CD4-positive, alpha-beta T cell (primary cell): ENCODE results near the gene PPP2R5C. TPM values are rescaled to one million over a fixed set of nuclear protein-coding genes. Genes with fewer than 3 reads are reported as not detected.

Experiments
- ATAC-seq: fragments of 200-7000 bp; cut with Tn5 transposase; one replicate; pipeline ENCODE4 v1.10.0; 2022; ENCODE audit warnings: mild to moderate bottlenecking; ENCODE audit not compliant: poor library complexity
- CTCF ChIA-PET: fragments of 350-600 bp; sonication (Branson Sonifier 250); formaldehyde crosslinking; loops from one replicate; lab custom pipeline; 2021; ENCODE audit warnings: antibody characterized with exemption, inconsistent platforms; lab: Charles Lee
- POLR2A ChIA-PET: fragments of 350-600 bp; sonication (Branson Sonifier 250); formaldehyde crosslinking; loops from one replicate; lab custom pipeline; 2021; ENCODE audit warnings: antibody characterized with exemption, inconsistent platforms; lab: Charles Lee
- DNase-seq, 14 experiments: peaks; one replicate each; pipeline ENCODE4 v3.0.0-alpha.2; 2013 to 2020; ENCODE audit warnings: mixed read lengths in 2 of 14
- H3K27ac ChIP-seq, 2 donors: one replicate each; pipeline versions ENCODE4 v1.5.1 to v1.7.0; 2013; ENCODE audit warnings: low read length in 2 of 2, low read depth in 1 of 2, mild to moderate bottlenecking in 1 of 2
- H3K27me3 ChIP-seq, 2 experiments: 1 replicate in 1 of 2; 2 replicates in 1 of 2; pipeline versions ENCODE4 v1.6.1 to v1.7.0; 2013; ENCODE audit warnings: low read length in 2 of 2, control low read depth in 1 of 2, mild to moderate bottlenecking in 1 of 2, moderate library complexity in 1 of 2; ENCODE audit not compliant: insufficient read depth in 2 of 2, control insufficient read depth in 1 of 2
- H3K36me3 ChIP-seq: one replicate; pipeline ENCODE4 v1.6.1; 2013; ENCODE audit warnings: low read length, control low read depth; ENCODE audit not compliant: insufficient read depth
- H3K4me1 ChIP-seq: one replicate; pipeline ENCODE4 v1.6.1; 2013; ENCODE audit warnings: low read length, control low read depth; ENCODE audit not compliant: insufficient read depth
- H3K4me3 ChIP-seq: one replicate; pipeline ENCODE4 v1.5.1; 2013; ENCODE audit warnings: mild to moderate bottlenecking, low read length, moderate library complexity
- H3K9me3 ChIP-seq, 2 experiments: 1 replicate in 1 of 2; 2 replicates in 1 of 2; pipeline versions ENCODE4 v1.6.1 to v1.7.0; 2013; ENCODE audit warnings: low read length in 2 of 2, mild to moderate bottlenecking in 2 of 2, control low read depth in 1 of 2, moderate library complexity in 1 of 2; ENCODE audit not compliant: control insufficient read depth in 1 of 2, insufficient read depth in 1 of 2
- H3K27ac Mint-ChIP-seq: one replicate; pipeline ENCODE4 v1.8.0; 2020; ENCODE audit warnings: mixed read lengths
- H3K27me3 Mint-ChIP-seq: one replicate; pipeline ENCODE4 v1.8.0; 2021; ENCODE audit warnings: mixed read lengths
- H3K36me3 Mint-ChIP-seq: one replicate; pipeline ENCODE4 v1.8.0; 2021; ENCODE audit warnings: low read depth, mixed read lengths
- H3K4me1 Mint-ChIP-seq: one replicate; pipeline ENCODE4 v1.8.0; 2021; ENCODE audit warnings: low read depth, mixed read lengths
- H3K4me3 Mint-ChIP-seq: one replicate; pipeline ENCODE4 v1.8.0; 2020; ENCODE audit warnings: mild to moderate bottlenecking, mixed read lengths
- H3K9me3 Mint-ChIP-seq: one replicate; pipeline ENCODE4 v1.8.0; 2020; ENCODE audit warnings: mixed read lengths
- CTCF ChIP-seq: fragments of 200-600 bp; IDR thresholded peaks from one replicate; pipeline ENCODE4 v1.8.0; 2022; ENCODE audit warnings: antibody characterized with exemption, mild to moderate bottlenecking
- intact Hi-C, 2 experiments: fragments of 100-400 bp; cut with DNase I in 1 of 2; cut with micrococcal nuclease in 1 of 2; formaldehyde crosslinking; loops; one replicate each; pipeline versions ENCODE4 v1.15.1 to v1.9.0; 2023 to 2025; cut with DNase I, micrococcal nuclease
- total RNA-seq, 174 experiments: library from RNA in 2 of 174; stranded (reverse) in 2 of 174; gene quantifications; one replicate each; pipeline ENCODE4 v1.2.3 and lab custom pipeline; 2021 to 2026

The PPP2R5C gene
- total RNA-seq, 2 experiments from 2014 or later, result 463 to 487 TPM

- ChIA-PET CTCF (interaction anchor here (0.9 kb wide), 1 partner anchor 69 kb away, joined by 4 read pairs; no protein-coding TSS in a partner anchor), POLR2A (interaction anchor here (1.0 kb wide), 1 partner anchor 34 kb away, joined by 3 read pairs; no protein-coding TSS in a partner anchor)
- DNase-seq (no peak), ATAC-seq (no peak)
- Histone ChIP-seq H3K9me3 (no peaks in the 10 kb centered on the region), H3K27ac (no peak overlapping the region), H3K36me3 (no peaks in the 10 kb centered on the region), H3K27me3 (peaks cover 0 to 2% of the 10 kb centered on the region in 2 experiments), H3K4me3 (no peak overlapping the region), H3K4me1 (peaks cover 15% of the 10 kb centered on the region)
- H3K27me3 Mint-ChIP-seq, result no peaks in the 10 kb centered on the region
- no peaks in the 10 kb centered on the region for H3K9me3 Mint-ChIP-seq
- H3K4me3 Mint-ChIP-seq, result no peak overlapping the region
- H3K36me3 Mint-ChIP-seq, result peaks cover 12% of the 10 kb centered on the region
- H3K27ac Mint-ChIP-seq, result no peak overlapping the region
- intact Hi-C loops, result loop anchor here in 1 of 2 experiments (2.0 kb wide), 1 partner anchor 67 kb away; no protein-coding TSS in a partner anchor
- no peak for TF ChIP-seq CTCF
- H3K4me1 Mint-ChIP-seq, result peaks cover 53% of the 10 kb centered on the region
Observed at GRCh38 chr14:101775826-101776225, 14.3 kb downstream of the PPP2R5C start.

- intact Hi-C loops, result no loop called here
- Mint-ChIP-seq H3K9me3 (no peaks in the 10 kb centered on the region), H3K4me1 (peaks cover 51% of the 10 kb centered on the region), H3K27me3 (no peaks in the 10 kb centered on the region), H3K4me3 (peak overlapping the region; percentile 25), H3K36me3 (peaks cover 9% of the 10 kb centered on the region), H3K27ac (no peak overlapping the region)
- no peak for ATAC-seq
- Histone ChIP-seq H3K27ac (no peak overlapping the region), H3K9me3 (no peaks in the 10 kb centered on the region), H3K27me3 (peaks cover 0 to 2% of the 10 kb centered on the region in 2 experiments), H3K4me1 (peaks cover 14% of the 10 kb centered on the region), H3K36me3 (no peaks in the 10 kb centered on the region), H3K4me3 (no peak overlapping the region)
- ChIA-PET POLR2A (interaction anchor here (1.7 kb wide), 1 partner anchor 34 kb away, joined by 7 read pairs; no protein-coding TSS in a partner anchor), CTCF (interaction anchor here (0.5 to 0.9 kb wide), 2 partner anchors 69 to 745 kb away, joined by 4 read pairs; no protein-coding TSS in a partner anchor)
- no peak for DNase-seq
- no peak for TF ChIP-seq CTCF
Observed at GRCh38 chr14:101776344-101776743, 14.8 kb downstream of the PPP2R5C start.

- ChIA-PET POLR2A (interaction anchor here (1.2 to 1.9 kb wide), 5 partner anchors 9 to 46 kb away, joined by 4 to 10 read pairs (median 7); no protein-coding TSS in a partner anchor), CTCF (interaction anchor here (0.5 kb wide), 1 partner anchor 12 kb away, joined by 3 read pairs; no protein-coding TSS in a partner anchor)
- DNase-seq (no peak), ATAC-seq (no peak)
- Histone ChIP-seq H3K27ac (no peak overlapping the region), H3K4me1 (peaks cover 12% of the 10 kb centered on the region), H3K27me3 (peaks cover 0 to 2% of the 10 kb centered on the region in 2 experiments), H3K36me3 (no peaks in the 10 kb centered on the region), H3K9me3 (peaks cover 0 to 4% of the 10 kb centered on the region in 2 experiments), H3K4me3 (peak overlapping the region; percentile 64)
- Mint-ChIP-seq H3K4me1 (peaks cover 28% of the 10 kb centered on the region), H3K9me3 (no peaks in the 10 kb centered on the region), H3K36me3 (peaks cover 5% of the 10 kb centered on the region), H3K4me3 (peak overlapping the region; percentile 73), H3K27ac (no peak overlapping the region), H3K27me3 (no peaks in the 10 kb centered on the region)
- intact Hi-C loops, result no loop called here
- TF ChIP-seq CTCF, result no peak
Observed at GRCh38 chr14:101780390-101780789, 18.9 kb downstream of the PPP2R5C start.
